Measurements from ENCODE around the gene KLF15. TPM values are rescaled to one million over a fixed set of nuclear protein-coding genes. Genes with fewer than 3 reads are reported as not detected.

KLF15 gene
- polyA plus RNA-seq, 2 of the 4 experiments (the other 2 are of a cell fraction): not detected

- Histone ChIP-seq H3K4me3 (no peak overlapping the region), H3K9me3 (no peaks in the 10 kb centered on the region), H3K4me1 (no peaks in the 10 kb centered on the region), H3K27ac (no peak overlapping the region), H3K4me2 (no peak overlapping the region)
- DNase-seq (ENCODE audit: low read depth in 1 of 2, low spot score in 1 of 2) (no peak), FAIRE-seq (no peak), ATAC-seq (no peak)
- ChIA-PET POLR2A (no interaction called here), CTCF (interaction anchor here (1.4 kb wide), 1 partner anchor 12 kb away, joined by 4 read pairs; no protein-coding TSS in a partner anchor)
- WGBS (ENCODE audit: missing lambda C conversion rate): 6% methylated on average over 2 of the region's 3 CpGs
- TF ChIP-seq ZFP36 (IDR thresholded peaks at IDR 0.05; ENCODE audit: borderline replicate concordance, partially characterized antibody) (no peak), RARB (CRISPR knock-in tag; IDR thresholded peaks at IDR 0.05) (no peak), JUNB (IDR thresholded peaks at IDR 0.05) (no peak), MAFK (IDR thresholded peaks at IDR 0.05; ENCODE audit: partially characterized antibody) (no peak), HMGXB4 (CRISPR knock-in tag; IDR thresholded peaks at IDR 0.05; ENCODE audit: borderline replicate concordance) (no peak), MAZ (IDR thresholded peaks at IDR 0.05; ENCODE audit: borderline replicate concordance, low read depth, low read length) (no peak), RFX5 (IDR thresholded peaks at IDR 0.05) (no peak), ZC3H11A (IDR thresholded peaks at IDR 0.05) (no peak), SREBF2 (IDR thresholded peaks at IDR 0.05) (no peak), ATOH8 (CRISPR knock-in tag; IDR thresholded peaks at IDR 0.05; ENCODE audit: low read depth) (no peak), GATA3 (IDR thresholded peaks at IDR 0.05; ENCODE audit: borderline replicate concordance) (no peak), HES2 (IDR thresholded peaks at IDR 0.05) (no peak), RCOR1 (IDR thresholded peaks at IDR 0.05; ENCODE audit: low read depth, low read length) (no peak), MAX (IDR thresholded peaks at IDR 0.05) (no peak), KDM1A (IDR thresholded peaks at IDR 0.05; ENCODE audit: low read depth) (no peak), FOSB (CRISPR knock-in tag; IDR thresholded peaks at IDR 0.05) (no peak), EHF (CRISPR knock-in tag; IDR thresholded peaks at IDR 0.05) (no peak), FOXS1 (CRISPR knock-in tag; IDR thresholded peaks at IDR 0.05) (no peak), POLR2AphosphoS2 (conservative IDR thresholded peaks at IDR 0.05; ENCODE audit: low read length) (no peak), NFE2L2 (conservative IDR thresholded peaks at IDR 0.05; ENCODE audit: low read length) (no peak)
Measured at GRCh38 chr3:126360714-126361060, 3.5 kb upstream of the KLF15 start.

GRCh38 chr3:126360046-126360713 is 3.0 kb upstream of the KLF15 start:
- Histone ChIP-seq H3K4me3 (no peak overlapping the region), H3K27ac (no peak overlapping the region), H3K4me2 (no peak overlapping the region), H3K9me3 (no peaks in the 10 kb centered on the region), H3K4me1 (no peaks in the 10 kb centered on the region)
- CTCF ChIA-PET: interaction anchor here (1.4 kb wide), 1 partner anchor 12 kb away, joined by 4 read pairs; no protein-coding TSS in a partner anchor
- no peak for FAIRE-seq
- DNase-seq (ENCODE audit: low read depth in 1 of 2, low spot score in 1 of 2): no peak
- POLR2A ChIA-PET: no interaction called here
- WGBS (ENCODE audit: missing lambda C conversion rate): 6% methylated on average over 3 of the region's 3 CpGs
- ATAC-seq: no peak
- TF ChIP-seq CTCF (IDR thresholded peaks at IDR 0.05): no peak
- no peak for TF ChIP-seq CBX2 (IDR thresholded peaks at IDR 0.05; ENCODE audit: borderline replicate concordance, low read depth)
- no peak for TF ChIP-seq POLR2AphosphoS2 (conservative IDR thresholded peaks at IDR 0.05; ENCODE audit: low read length)
- TF ChIP-seq ELK1 (IDR thresholded peaks at IDR 0.05; ENCODE audit: low read depth, low read length): no peak
- no peak for TF ChIP-seq TFCP2L1 (CRISPR knock-in tag; IDR thresholded peaks at IDR 0.05)
- no peak for TF ChIP-seq ZSCAN20 (CRISPR knock-in tag; IDR thresholded peaks at IDR 0.05)
- TF ChIP-seq KDM5A (IDR thresholded peaks at IDR 0.05): no peak
- no peak for TF ChIP-seq NFE2L2 (conservative IDR thresholded peaks at IDR 0.05; ENCODE audit: low read length)
- TF ChIP-seq MAZ (IDR thresholded peaks at IDR 0.05; ENCODE audit: borderline replicate concordance, low read depth, low read length): no peak
- TF ChIP-seq USF2 (IDR thresholded peaks at IDR 0.05): no peak
- no peak for TF ChIP-seq HES2 (IDR thresholded peaks at IDR 0.05)
- TF ChIP-seq CHD2 (IDR thresholded peaks at IDR 0.05; ENCODE audit: low read length, partially characterized antibody): no peak
- no peak for TF ChIP-seq ESRRA (IDR thresholded peaks at IDR 0.05; ENCODE audit: borderline replicate concordance, low read length)
- TF ChIP-seq HOXB13 (CRISPR knock-in tag; IDR thresholded peaks at IDR 0.05; ENCODE audit: low read depth): no peak
- TF ChIP-seq SMC3 (IDR thresholded peaks at IDR 0.05): no peak
- no peak for TF ChIP-seq KDM1A (IDR thresholded peaks at IDR 0.05; ENCODE audit: low read depth)
- TF ChIP-seq CEBPB (IDR thresholded peaks at IDR 0.05): no peak
